Neutrophil (primary cell): ENCODE measurements around the gene ATXN7.
A peak's percentile ranks its signal among the peaks of the same experiment; 100 is the strongest.

Source experiments
- H3K27ac ChIP-seq: fragments of 200-600 bp; sonication (generic); 2 replicates; pipeline ENCODE4 v1.5.1; 2016; ENCODE audit warnings: mild to moderate bottlenecking, moderate library complexity
- H3K27me3 ChIP-seq: fragments of 200-600 bp; sonication (generic); 2 replicates; pipeline ENCODE4 v1.6.0; 2016; ENCODE audit warnings: mild to moderate bottlenecking
- H3K36me3 ChIP-seq: fragments of 200-600 bp; sonication (generic); 2 replicates; pipeline ENCODE4 v1.5.1; 2017
- H3K4me1 ChIP-seq, 2 experiments: fragments of 200-600 bp in 1 of 2; sonication (generic) in 1 of 2; 1 replicate in 1 of 2; 2 replicates in 1 of 2; pipeline versions ENCODE4 v1.5.1 to v1.6.1; 2013 to 2016; ENCODE audit warnings: low read depth in 1 of 2, low read length in 1 of 2, mild to moderate bottlenecking in 1 of 2, moderate library complexity in 1 of 2; ENCODE audit not compliant: control insufficient read depth in 1 of 2, insufficient read depth in 1 of 2
- H3K4me3 ChIP-seq, 2 experiments: fragments of 200-600 bp in 1 of 2; sonication (generic) in 1 of 2; 1 replicate in 1 of 2; 2 replicates in 1 of 2; pipeline ENCODE4 v1.5.1; 2013 to 2016; ENCODE audit warnings: low read depth in 1 of 2, low read length in 1 of 2, mild to moderate bottlenecking in 1 of 2, moderate library complexity in 1 of 2
- H3K9me3 ChIP-seq: fragments of 200-600 bp; sonication (generic); 2 replicates; pipeline ENCODE4 v1.5.1; 2016
- TF ChIP-seq, protein P1 (sequence below): fragments of 200-600 bp; sonication (generic); IDR thresholded peaks from 2 replicates; pipeline ENCODE4 v1.5.1; 2016; ENCODE audit warnings: antibody characterized with exemption

ATXN7 gene

DNA sequence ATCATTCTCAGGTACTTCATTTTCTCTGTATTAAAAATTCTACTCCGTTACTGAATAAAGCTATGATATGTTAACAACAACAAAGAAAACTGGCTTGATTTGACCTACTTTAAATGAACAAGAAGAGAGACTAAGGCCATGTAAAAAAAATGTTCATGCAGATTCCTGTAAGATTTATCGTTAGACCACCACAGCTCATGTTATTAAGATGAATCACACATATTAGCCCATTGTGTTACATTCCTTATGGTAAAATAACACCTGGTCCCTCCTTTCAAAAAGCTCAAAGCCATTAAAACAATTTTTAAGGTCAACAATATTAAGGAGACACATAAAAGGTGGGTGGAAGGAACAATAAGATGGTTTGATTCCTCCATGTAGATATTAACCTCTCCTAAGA, 6.4 kb upstream of the ATXN7 start:
- H3K9me3 ChIP-seq: no peaks in the 10 kb centered on the region
- H3K4me3 ChIP-seq: no peak overlapping the region
- no peaks in the 10 kb centered on the region for H3K27me3 ChIP-seq
- TF ChIP-seq, protein P1, sequence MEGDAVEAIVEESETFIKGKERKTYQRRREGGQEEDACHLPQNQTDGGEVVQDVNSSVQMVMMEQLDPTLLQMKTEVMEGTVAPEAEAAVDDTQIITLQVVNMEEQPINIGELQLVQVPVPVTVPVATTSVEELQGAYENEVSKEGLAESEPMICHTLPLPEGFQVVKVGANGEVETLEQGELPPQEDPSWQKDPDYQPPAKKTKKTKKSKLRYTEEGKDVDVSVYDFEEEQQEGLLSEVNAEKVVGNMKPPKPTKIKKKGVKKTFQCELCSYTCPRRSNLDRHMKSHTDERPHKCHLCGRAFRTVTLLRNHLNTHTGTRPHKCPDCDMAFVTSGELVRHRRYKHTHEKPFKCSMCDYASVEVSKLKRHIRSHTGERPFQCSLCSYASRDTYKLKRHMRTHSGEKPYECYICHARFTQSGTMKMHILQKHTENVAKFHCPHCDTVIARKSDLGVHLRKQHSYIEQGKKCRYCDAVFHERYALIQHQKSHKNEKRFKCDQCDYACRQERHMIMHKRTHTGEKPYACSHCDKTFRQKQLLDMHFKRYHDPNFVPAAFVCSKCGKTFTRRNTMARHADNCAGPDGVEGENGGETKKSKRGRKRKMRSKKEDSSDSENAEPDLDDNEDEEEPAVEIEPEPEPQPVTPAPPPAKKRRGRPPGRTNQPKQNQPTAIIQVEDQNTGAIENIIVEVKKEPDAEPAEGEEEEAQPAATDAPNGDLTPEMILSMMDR: no peak
- no peaks in the 10 kb centered on the region for H3K36me3 ChIP-seq
- H3K27ac ChIP-seq: no peak overlapping the region
- H3K4me1 ChIP-seq: peaks cover 4 to 9% of the 10 kb centered on the region in 2 experiments

DNA sequence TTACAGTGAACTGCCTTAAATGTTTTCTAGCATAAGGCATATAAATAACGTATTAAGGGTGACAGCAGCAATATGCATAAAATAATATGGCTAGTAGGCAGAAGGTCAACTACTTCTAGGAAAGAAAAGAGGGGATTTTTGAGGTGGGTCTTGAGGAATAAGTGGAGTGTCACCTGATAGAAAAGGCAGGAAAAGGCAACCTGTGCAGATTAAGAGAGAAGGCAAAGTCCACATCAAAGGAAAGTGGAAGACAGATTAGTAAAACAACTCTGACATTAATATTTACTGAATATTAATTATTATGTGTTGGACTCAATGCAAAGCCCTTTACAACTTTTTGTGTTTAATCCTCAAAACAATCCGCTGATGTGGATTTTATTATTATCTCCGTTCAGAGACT, 2.9 kb upstream of the ATXN7 start:
- Histone ChIP-seq H3K4me3 (no peak overlapping the region), H3K9me3 (no peaks in the 10 kb centered on the region), H3K36me3 (no peaks in the 10 kb centered on the region), H3K27me3 (no peaks in the 10 kb centered on the region), H3K27ac (no peak overlapping the region), H3K4me1 (peaks cover 21 to 22% of the 10 kb centered on the region in 2 experiments)
- TF ChIP-seq, protein P1: no peak

DNA sequence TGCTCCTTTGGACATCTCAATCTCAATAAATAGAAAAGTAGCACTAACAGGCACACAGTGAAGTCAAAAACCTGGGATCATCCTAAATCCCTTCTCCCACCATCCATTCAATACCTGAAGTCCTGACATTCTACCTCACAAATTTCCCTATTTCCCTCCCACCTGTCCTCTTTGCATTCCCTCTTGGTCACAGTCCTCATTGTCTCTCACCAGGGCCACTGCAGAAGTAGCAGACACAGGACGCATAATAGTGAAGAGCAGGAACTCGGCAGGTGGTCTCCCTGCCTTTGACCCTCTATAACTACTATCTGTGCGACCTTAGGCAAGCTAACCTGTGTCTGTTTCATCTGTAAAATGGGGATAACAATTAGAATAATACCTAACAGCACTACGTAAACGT, 2.4 kb upstream of the ATXN7 start:
- Histone ChIP-seq H3K27me3 (no peaks in the 10 kb centered on the region), H3K9me3 (no peaks in the 10 kb centered on the region), H3K4me1 (peaks cover 25% of the 10 kb centered on the region in 2 experiments), H3K36me3 (no peaks in the 10 kb centered on the region), H3K27ac (no peak overlapping the region), H3K4me3 (no peak overlapping the region)
- TF ChIP-seq, protein P1: no peak

DNA sequence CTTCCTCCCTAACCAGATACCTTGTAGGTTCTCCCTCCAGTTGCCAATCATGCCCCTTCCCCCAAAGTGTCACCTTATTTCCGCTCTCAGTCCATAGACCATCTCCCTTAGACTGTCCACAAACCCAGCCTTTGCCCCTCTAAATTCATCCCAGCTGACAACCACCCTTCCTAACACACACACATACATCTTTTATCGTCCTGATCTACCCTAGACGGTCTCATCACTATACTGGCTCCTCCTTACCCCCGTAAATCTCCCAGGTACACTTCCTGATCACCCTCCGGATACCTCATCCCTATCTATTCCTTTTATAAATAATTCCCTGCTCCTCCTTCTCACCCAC, 890 bp upstream of the ATXN7 start:
- peak overlapping the region; percentile 68 to 89 for H3K4me3 ChIP-seq
- H3K4me1 ChIP-seq: peaks cover 25% of the 10 kb centered on the region in 2 experiments
- TF ChIP-seq, protein P1: no peak
- peaks cover 3% of the 10 kb centered on the region for H3K36me3 ChIP-seq
- H3K9me3 ChIP-seq: no peaks in the 10 kb centered on the region
- peak overlapping the region; percentile 95 for H3K27ac ChIP-seq
- no peaks in the 10 kb centered on the region for H3K27me3 ChIP-seq

GRCh38 chr3:63864008-63864964, 619 bp downstream of the ATXN7 start:
- H3K36me3 ChIP-seq: peaks cover 7% of the 10 kb centered on the region
- H3K27me3 ChIP-seq: no peaks in the 10 kb centered on the region
- TF ChIP-seq, protein P1: no peak
- peak overlapping the region; percentile 95 for H3K27ac ChIP-seq
- no peaks in the 10 kb centered on the region for H3K9me3 ChIP-seq
- H3K4me3 ChIP-seq: peak overlapping the region; percentile 68 to 89
- peaks cover 25% of the 10 kb centered on the region in 2 experiments for H3K4me1 ChIP-seq
